NCI-H1436 treated with DMSO at 0.1 percent for 48 hours (cell line): Measurements from ENCODE around the gene LRRC7.

Experiments used
- DNase-seq: peaks from one replicate; lab custom pipeline; 2025; lab: John Stamatoyannopoulos, UW

Gene LRRC7

GRCh38 chr1:69567652-69568420 lies at the start of gene LRRC7:
Gene LRRC7, plus strand, starts transcription at chr1:69567922. Its CDS starts 718 bp downstream, at chr1:69568640.
- DNase-seq, result peak; percentile 12

GRCh38 chr1:69519006-69519405 lies 48.7 kb upstream of the LRRC7 start:
- no peak for DNase-seq

GRCh38 chr1:69520326-69520725 lies 47.4 kb upstream of the LRRC7 start:
- DNase-seq, result no peak

GRCh38 chr1:69523032-69523431 lies 44.7 kb upstream of the LRRC7 start:
- no peak for DNase-seq

GRCh38 chr1:69523461-69523860 lies 44.3 kb upstream of the LRRC7 start:
- no peak for DNase-seq

GRCh38 chr1:69524015-69524414 lies 43.7 kb upstream of the LRRC7 start:
- no peak for DNase-seq

GRCh38 chr1:69527273-69527672 lies 40.4 kb upstream of the LRRC7 start:
- DNase-seq, result no peak

- DNase-seq, result no peak
These were observed 39.3 kb upstream of the LRRC7 start for GRCh38 chr1:69528376-69528775.

- no peak for DNase-seq
These were observed 34.4 kb upstream of the LRRC7 start for GRCh38 chr1:69533343-69533742.

- no peak for DNase-seq
These were observed 32.9 kb upstream of the LRRC7 start for GRCh38 chr1:69534829-69535228.

GRCh38 chr1:69535490-69535889 lies 32.2 kb upstream of the LRRC7 start:
- no peak for DNase-seq

- no peak for DNase-seq
These were observed 27.7 kb upstream of the LRRC7 start for GRCh38 chr1:69540052-69540451.

- DNase-seq, result no peak
These were observed 16.0 kb upstream of the LRRC7 start for GRCh38 chr1:69551476-69552324.

- DNase-seq, result no peak
These were observed 14.0 kb upstream of the LRRC7 start for GRCh38 chr1:69553726-69554125.

- no peak for DNase-seq
These were observed 876 bp downstream of the LRRC7 start for GRCh38 chr1:69568421-69569174.

- no peak for DNase-seq
These were observed 1.4 kb downstream of the LRRC7 start for GRCh38 chr1:69569175-69569541.

- no peak for DNase-seq
These were observed 2.0 kb downstream of the LRRC7 start for GRCh38 chr1:69569576-69570328.

GRCh38 chr1:69570356-69570755 lies 2.6 kb downstream of the LRRC7 start:
- DNase-seq, result no peak

GRCh38 chr1:69572921-69573320 lies 5.2 kb downstream of the LRRC7 start:
- DNase-seq, result no peak

GRCh38 chr1:69573911-69574310 lies 6.2 kb downstream of the LRRC7 start:
- DNase-seq, result no peak

GRCh38 chr1:69585666-69586065 lies 17.9 kb downstream of the LRRC7 start:
- DNase-seq, result no peak

GRCh38 chr1:69587391-69587790 lies 19.7 kb downstream of the LRRC7 start:
- no peak for DNase-seq
